GM19328 (cell line): ENCODE data around the gene KCNQ1.

Experiments
- ATAC-seq: cut with Tn5 transposase; IDR thresholded peaks from one replicate; pipeline ENCODE4 v1.9.1; 2021; ENCODE audit warnings: mild to moderate bottlenecking, moderate library complexity; ENCODE audit not compliant: unreplicated experiment

Gene KCNQ1

DNA sequence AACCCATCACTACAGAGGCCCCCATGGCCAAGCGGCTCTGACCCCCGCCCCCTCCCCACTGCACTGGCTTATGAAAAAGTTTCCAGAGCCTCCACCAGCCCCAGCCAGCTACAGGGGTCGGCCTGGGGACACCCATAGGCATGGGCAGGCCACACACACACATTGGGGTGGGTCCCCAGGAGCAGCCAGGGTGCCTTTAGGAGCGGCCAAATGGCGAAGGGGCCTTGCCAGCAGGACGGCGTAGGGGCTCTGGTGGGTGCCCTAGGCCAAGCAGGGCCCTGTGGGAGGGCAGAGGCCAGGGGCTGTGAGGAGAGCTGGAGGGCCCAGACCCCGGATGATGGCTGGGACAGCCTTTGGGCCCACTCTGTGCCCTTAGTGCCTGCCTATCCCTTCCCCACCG, 34.2 kb upstream of the KCNQ1 start:
- no peak for ATAC-seq

DNA sequence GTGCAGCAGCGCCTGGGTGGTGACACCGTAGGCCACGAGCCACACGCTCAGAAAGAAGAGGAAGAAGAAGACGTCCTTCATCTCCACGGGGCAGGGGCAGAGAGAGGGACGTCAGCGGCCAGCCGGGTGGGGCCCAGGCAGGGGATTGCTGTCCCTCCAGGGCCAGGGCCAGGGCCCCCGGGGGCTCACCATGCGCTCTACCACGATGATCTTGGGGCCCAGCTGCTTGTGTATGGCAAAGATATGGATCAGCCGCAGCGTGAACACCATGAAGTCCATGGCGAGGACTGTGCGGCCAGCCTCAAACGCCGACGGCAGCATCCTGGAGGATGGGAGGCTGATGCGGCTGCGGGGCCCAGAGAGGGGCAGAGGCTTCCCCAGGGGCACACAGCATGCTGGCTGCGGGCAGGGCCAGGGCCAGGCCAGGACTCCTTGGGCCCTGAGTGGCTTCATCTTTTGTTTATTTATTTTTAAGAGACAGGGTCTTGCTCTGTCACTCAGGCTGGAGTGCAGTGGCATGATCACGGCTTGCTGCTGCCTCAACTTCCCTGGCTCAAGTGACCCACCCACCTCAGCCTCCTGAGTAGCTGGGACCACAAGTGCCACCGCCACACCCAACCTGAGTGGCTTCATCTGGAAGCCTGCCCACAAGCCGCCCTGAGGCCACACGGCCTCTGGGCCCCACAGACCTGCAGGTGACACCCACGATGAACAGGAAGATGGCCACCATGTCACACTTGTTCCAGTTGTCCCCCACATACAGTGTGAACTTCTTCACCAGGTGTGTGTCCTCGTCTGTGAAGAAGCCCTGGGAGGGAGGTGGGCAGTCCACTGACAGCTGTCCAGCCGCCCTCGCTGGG, 33.1 kb upstream of the KCNQ1 start:
- no peak for ATAC-seq

DNA sequence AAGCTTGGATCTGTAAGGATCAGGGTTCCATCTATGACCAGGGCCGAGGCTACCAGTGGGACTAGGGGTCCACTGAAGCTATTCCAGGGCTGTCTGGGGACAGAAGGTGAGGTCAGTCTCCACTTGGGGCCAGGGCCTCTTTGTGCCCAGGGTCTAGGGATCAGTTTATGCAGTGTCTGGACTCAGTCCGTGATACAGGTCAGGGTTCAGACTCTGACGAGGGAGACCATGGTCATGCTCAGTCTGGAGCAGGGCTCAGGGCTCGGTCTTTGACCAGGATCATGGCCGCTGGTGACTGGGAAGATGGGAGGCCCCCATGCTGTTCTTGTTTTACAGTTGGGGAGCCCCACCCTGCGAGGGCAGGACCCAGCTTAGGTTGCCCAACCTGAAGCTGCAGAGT, 32.5 kb upstream of the KCNQ1 start:
- ATAC-seq: no peak

DNA sequence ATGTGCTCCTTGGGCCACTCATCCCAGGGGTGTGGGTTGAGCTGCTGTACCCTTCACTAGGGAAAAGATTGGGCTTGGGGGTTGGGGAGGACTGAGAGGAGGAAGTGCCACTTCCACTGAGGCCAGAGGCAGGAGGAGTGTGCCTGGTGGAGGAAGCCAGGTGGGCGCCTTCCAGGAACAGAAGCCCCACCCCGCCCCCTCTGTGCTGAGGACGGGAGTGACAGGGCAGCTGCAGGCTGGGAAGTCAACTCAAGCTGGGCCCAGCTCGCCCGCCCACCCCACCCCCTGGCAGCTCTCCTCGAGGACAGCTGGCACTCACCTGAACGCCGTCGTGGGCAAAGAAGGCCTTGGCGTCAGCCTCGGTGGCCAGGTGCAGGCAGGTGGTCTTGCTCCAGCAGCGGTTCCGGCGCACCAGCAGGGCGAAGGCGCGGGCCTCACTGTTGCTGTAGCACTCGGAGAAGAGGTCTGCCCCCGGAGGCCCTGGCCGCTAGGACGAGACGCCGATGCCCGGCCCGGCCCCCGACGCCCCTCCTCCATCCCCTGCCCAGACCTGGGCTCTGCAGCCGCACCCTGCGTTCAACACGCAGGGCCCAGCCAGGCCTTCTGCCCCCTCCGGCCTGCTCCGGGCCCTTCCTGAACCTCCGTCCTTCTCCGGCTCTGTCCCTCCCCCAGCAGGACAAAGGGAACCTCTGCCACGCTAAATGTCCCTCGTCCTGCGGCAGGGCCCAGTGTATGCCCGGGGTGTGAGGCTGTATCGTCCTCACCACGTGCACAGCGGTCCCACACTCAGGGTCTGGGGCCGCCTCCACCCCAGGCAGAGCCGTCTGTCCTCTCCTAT, 30.8 kb upstream of the KCNQ1 start:
- no peak for ATAC-seq

DNA sequence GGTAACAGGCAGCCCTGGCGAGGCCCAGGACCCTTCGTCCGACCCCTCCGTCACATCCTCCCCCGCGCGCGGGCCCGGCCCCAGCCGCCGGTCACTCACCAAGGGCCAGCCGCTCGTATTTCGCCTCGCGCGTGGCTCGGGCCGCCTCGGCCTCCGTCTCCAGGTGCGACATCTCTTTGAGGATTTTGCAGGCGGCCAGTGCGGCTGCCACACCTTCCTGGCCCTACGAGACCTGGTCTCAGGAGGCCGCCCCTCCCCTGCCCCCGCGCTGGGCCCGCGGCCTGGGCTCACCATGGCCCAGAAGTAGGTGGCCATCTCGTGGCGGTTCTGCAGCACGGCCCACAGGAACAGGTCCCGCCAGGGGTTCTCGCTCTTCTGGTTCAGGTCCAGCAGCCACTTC, 30.2 kb upstream of the KCNQ1 start:
- no peak for ATAC-seq

DNA sequence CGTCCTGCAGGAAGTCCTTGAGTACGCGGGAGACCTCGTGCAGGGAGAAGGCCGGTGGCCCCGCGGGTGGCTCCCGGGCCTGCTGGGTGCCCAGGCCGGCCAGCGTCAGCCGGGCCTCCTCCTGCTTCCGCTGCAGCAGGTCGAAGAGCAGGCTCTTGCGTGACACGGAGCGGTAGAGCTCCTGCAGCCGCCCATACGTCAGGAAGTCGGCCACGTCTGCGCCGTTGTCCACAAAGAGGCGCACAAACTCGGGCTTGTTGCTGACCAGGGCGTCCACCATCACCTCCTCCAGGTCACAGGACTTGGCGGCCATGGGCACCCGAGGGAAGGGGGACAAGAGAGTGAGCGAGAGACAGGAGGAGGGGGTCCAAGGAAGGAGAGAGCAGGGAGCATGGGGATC, 29.6 kb upstream of the KCNQ1 start:
- no peak for ATAC-seq

DNA sequence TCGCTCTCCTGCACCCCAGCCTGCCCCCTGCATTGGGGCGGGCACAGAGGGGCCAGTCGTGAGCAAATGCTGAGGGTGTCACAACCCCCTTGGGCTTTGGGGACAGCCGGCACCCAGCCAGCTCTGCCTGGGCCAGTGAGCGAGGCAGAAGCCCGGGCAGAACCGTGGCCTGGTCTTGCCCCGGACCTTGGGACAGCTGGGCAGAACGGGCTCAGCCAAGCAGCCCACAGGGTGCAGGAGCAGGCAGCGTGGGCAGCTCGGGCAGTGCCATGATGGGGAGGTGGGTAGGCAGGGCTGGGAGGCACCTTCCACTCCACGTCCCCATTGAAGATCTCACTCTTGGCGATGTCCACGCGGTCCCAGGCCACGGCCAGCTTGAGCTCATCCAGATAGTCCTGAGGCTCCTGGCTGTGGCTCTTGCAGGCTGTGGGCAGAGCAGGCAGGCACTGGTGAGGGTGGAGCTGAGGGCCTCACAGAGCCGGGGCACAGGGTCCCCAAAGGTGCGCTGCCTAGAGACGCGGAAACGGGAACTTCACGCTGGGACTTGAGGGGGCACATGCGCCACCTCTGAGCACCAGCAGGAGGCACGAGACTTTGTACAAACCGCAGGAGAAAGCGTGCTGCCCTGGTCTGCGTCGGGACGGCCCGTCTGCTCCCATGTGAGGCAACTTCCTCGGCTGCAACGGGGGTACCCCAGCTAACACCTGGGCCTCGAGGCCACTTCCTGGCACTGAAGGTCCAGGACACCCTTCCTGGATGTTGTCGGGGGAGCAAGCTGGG, 29.0 kb upstream of the KCNQ1 start:
- no peak for ATAC-seq

DNA sequence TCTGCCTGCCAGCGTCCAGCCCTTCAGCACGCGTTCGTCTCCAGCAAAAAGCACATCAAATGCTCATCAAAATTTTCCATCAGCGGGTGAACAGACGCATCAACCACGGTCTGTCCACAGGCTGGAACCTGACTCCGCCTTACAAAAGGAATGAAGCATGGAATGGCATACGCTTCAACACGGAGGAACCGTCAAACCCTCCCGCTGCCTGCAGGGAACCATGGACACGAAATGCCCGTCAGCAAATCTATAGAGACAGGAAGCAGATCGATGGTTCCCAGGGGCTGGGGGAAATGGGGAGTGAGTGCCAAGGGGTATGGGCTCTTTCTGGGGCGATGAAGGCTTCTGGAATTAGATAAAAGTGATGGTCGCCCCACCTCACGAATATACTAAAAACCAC, 28.0 kb upstream of the KCNQ1 start:
- no peak for ATAC-seq

DNA sequence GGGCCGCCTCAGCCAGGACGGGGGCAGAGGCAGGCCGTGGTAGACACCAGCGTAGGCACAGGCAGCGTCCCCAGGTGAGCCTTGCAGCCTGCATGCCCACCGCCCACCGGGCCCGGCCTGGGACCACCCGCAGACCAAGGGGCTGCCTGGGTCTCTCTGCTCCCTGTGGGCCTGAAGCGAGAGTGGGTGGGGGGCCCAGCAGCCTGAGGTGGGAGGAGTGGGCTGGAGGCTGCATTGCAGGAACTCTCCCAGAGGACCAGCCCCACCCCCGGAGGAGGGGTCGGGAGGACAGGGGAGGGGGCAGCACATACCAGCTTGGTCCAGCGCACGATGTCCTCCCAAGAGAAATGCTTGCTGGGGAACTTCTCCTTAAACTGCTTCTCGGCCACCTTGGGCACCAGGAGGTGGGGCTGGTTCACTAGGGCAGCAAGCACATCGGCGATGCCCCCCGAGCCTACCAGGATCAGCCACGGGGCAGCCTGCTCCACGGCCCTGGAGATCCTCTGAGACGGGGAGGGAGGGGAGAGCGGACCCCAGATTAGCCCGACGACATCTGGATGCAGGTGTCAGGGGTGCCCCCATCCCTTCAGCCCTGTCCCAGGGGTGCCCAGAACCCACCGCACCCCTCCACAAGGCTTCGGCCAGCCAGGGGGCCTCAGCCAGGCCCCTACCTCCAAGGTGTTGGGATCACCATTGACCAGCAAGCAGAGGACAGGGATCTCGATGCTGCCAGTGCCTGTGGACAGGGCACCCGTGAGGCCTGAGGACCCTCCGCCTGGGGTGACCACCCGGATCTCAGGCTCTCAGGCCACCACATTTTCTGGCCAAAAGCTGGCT, 26.7 kb upstream of the KCNQ1 start:
- ATAC-seq: no peak

DNA sequence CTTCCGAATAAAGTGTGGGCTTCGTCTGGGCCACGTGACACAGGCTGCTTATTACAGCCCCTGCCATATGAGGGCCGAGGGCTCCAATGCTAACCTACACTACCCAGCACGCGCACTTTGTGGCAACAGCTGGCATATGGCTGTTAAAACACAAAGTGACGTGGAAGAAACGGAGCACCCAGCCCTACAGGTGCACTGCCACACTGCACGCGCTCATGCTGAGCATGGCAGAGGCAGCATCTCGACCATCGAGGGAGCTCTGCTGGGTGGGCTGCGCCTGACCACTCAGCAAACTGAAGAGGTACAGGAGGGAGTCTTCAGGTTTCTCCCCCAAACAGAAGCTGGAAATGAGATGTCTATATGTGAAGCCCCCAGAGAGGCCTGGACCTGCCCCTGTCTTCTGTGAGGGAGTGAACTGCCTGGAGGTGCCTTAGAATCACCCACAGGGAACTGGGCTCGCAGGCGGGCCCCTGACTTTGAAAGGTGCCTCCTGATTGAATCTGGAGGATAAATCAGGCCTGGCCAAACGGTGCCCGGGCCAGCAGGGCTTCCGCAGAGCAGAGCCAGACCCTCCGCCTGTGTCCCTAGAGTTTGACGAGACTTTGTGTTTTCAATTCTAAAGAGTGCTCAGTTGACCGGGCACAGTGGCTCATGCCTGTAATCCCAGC, 26.0 kb upstream of the KCNQ1 start:
- no peak for ATAC-seq

DNA sequence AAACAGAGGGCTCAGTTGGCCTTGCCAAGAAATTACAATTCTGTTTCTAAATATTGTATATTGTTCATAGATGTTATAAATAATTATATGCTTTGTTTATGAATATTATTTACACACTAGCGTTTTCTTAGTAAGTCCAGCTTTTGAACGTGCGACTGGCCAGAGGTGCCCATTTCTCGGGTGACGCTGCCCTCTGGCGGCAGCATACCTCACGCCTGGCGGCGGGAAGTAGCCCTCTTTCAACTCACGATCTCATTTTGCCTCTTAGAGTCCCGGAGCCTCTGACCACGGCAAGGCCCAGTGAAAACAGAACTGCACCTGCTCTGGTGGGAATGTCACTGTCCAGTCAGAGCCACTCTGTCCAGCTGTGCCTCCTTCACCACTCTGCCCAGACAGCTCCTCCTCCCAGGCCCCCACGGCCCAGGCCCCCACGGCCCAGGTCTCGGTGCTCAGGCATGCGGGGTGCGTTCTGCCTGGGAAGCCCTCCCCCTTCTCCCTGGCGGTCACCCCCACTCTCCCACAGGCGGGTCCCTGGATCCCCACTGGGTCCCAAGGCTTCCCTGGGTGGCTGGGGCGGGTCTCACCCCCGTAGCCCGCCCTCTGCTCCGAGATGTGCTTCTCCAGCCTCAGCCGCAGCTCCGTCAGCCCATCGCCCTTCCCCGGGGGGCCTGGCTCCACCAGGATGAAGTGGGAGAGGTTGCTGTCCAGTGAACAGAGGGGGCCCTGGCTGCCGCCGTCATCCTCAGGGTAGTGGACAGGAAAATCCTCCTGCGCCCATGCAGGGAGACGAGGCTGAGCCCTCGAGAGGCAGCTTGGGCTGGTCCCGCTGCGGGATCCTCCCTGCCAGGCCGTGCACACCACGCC, 24.9 kb upstream of the KCNQ1 start:
- ATAC-seq: no peak

DNA sequence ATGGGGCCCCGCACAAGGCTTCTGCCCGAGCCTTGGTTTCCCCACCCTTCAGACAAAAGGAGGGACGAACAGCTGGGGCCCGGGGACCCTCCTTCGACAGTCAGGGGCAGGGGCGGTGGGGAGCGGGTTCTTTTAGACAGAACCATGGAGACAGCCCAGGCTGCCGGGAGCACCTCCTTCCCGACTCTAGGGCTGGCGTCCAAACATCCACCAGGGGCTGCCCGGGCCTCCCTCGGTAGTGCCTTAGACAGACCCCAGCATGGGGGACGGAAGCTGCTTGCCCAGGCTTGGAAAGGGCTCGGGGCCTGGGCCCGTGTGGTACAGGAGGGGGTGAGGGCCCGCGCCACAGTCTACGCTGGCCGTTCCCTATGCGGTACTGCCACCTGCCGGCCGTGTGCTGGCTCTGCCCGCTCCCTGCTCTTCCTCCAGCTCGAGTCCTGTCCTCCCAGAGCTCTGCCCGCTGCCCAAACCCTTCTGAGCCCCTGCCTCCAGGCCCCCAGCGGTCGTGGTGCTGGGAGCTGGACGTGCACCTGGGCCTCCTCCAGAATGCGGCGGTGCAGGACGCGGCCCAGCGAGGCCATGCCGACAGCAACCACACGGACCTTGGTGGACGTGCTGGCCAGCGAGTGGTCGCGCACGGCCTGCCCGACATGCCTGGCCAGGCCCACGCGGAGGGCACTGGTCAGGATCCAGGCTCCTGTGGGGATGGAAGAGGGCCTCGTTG, 24.1 kb upstream of the KCNQ1 start:
- ATAC-seq: no peak

DNA sequence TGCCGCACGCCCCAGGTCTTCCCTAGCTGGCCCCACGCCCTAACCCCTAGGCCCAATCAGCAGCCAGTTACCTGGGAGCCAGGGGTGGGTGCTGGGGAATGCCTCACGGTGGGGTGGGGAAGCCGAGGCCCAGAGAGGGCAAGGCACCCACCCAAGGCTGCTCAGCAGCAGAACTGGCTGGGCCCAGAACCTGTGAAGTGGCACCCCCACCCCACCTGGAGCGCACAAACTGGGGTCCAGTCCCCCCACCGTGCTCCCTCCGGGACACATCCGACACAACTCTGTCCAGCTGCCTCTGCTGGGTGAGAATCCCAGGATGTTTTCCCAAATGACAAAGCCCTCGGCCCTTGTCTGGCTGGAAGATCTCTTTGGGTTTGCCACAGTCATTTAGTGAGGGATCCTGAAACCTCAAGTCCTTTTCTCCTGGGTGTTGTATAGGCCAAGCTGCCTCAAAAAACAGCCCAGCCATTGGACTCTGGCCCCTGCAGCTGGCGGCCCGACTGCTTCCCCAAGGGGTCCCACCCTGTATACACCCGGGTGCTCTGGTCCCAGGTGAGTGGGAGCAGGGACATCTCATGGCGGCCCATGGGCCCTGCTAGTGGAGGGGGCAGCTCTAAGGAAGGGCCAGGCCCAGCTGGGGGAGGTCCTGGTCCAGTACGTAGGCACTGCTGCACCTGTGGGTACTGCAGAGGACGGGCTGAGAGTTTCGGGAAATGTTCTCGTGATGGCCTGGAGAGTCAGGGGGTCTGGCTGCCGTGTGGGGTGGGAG, 23.4 kb upstream of the KCNQ1 start:
- ATAC-seq: no peak

DNA sequence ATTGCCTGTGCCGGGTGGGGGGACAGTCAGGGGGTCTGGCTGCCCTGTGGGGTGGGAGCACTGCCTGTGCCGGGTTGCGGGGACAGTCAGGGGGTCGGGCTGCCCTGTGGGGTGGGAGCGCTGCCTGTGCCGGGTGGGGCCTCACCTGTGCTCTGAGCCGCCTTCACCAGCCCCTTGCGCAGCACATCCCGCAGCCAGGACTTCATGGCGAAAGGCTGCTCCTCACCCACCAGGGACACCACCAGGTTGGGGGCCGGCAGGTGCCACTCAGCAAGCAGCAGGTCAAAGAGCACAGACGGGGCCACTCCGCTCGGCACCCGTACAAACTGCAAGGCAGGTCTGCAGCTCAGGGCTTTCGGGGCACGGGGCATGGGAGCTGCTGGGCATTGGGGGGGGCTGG, 22.8 kb upstream of the KCNQ1 start:
- no peak for ATAC-seq

DNA sequence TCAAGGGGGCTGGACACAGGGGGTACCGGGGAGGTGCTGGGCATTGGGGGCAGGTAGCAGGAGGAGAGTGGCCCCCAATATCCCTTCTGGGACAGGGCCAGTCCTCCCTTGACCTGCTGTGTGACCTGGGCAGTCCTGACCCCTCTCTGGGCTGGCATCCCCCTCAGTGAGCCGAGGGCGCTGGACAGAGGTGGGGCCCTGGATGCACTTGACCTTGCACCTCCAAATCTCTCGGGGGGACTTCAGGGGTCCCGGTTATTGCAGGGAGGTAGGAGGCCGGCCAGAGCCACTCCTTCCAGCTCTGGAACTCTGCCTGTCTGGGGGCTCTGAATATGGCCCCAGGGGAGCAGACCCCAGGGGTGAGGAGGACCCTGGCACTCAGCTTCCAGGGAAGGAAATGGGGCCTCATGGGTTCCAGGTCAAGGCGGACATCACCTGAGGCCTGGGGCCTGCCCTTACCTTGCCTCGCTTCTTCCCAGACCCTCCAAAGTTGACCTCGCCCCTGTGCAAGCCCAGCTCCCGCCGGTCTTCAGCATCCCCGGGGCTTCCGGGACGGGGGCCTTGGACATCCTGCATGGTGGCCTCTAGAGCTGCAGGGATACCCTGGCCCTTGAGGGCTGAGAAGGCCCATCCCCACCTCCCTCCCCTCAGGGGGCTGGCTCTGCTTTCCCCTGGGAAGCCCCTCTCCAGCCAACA, 22.2 kb upstream of the KCNQ1 start:
- no peak for ATAC-seq

DNA sequence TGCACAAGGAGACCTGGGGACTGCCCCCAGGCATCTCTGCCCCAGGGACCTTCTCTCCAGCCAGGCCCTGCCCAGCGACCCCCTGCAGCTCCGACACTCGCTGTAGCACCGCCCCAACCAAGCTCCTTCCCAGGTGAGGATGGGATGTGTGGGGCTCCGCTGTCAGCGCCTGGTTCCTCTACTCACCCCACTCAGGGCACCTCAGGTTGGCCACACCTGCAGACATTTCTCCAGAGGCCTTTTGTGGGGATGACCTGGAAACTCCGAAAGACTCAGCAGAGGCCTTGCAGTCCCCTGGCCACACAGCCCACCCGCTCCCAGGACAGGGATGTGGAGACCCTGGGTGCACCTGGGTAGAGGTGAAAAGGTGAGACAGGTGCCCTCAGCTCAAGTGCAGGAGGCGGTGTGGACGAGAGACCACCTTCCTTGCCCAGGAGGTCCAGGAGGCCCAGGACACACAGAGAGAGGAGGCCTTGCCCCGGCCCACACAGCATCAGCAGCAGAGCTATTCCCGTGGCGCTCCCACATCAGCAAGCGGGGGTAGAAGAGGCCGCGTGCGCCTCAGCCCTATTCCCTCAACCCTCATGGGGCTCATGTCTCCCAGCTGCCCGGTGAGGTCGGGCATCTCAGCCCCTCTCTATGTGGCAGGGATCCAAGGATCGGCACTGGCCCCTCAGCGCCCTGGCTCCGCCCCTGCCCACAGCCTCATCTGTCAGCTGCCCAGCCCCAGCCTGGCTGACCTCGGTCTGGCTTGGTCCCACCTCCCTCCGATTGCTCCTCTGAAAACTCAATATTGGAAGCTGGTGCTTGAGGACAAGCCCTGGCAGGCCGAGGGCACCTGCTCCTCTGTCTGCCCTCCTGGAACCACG, 21.4 kb upstream of the KCNQ1 start:
- ATAC-seq: no peak
